ACHN (cell line): Measurements from ENCODE around the gene AFAP1.

Experiments
- DNase-seq: peaks from one replicate; pipeline ENCODE4 v3.0.0-alpha.2; 2015
- in situ Hi-C: cut with HindIII; loops from 2 replicates; pipeline ENCODE4 v1.10.0; 2017; ENCODE audit warnings: low sequenced_read_pairs, low pct_ligation_motif_present, low pct_unique_long_range_greater_than_20kb

Gene AFAP1

GRCh38 chr4:7792616-7793015, 147.0 kb downstream of the AFAP1 start:
- no peak for DNase-seq
- in situ Hi-C loops, result no loop called here

- in situ Hi-C loops, result no loop called here
- no peak for DNase-seq
Observed at GRCh38 chr4:7790999-7791398, 148.7 kb downstream of the AFAP1 start.

- in situ Hi-C loops, result no loop called here
- no peak for DNase-seq
Observed at GRCh38 chr4:7790023-7790422, 149.6 kb downstream of the AFAP1 start.

GRCh38 chr4:7788694-7789425, 150.8 kb downstream of the AFAP1 start:
- no peak for DNase-seq
- in situ Hi-C loops, result no loop called here

GRCh38 chr4:7788193-7788592, 151.5 kb downstream of the AFAP1 start:
- in situ Hi-C loops, result no loop called here
- no peak for DNase-seq

GRCh38 chr4:7787681-7788141, 151.9 kb downstream of the AFAP1 start:
- no peak for DNase-seq
- in situ Hi-C loops, result no loop called here

GRCh38 chr4:7787067-7787466, 152.6 kb downstream of the AFAP1 start:
- DNase-seq, result no peak
- in situ Hi-C loops, result no loop called here

- no peak for DNase-seq
- in situ Hi-C loops, result no loop called here
Observed at GRCh38 chr4:7786517-7786916, 153.1 kb downstream of the AFAP1 start.

GRCh38 chr4:7786040-7786439, 153.6 kb downstream of the AFAP1 start:
- no peak for DNase-seq
- in situ Hi-C loops, result no loop called here

GRCh38 chr4:7785017-7785416, 154.6 kb downstream of the AFAP1 start:
- in situ Hi-C loops, result no loop called here
- DNase-seq, result no peak

- DNase-seq, result no peak
- in situ Hi-C loops, result no loop called here
Observed at GRCh38 chr4:7784131-7784870, 155.4 kb downstream of the AFAP1 start.

GRCh38 chr4:7783541-7783940, 156.1 kb downstream of the AFAP1 start:
- DNase-seq, result no peak
- in situ Hi-C loops, result no loop called here

GRCh38 chr4:7782783-7783182, 156.9 kb downstream of the AFAP1 start:
- no peak for DNase-seq
- in situ Hi-C loops, result no loop called here

GRCh38 chr4:7781993-7782392, 157.7 kb downstream of the AFAP1 start:
- in situ Hi-C loops, result no loop called here
- no peak for DNase-seq

- in situ Hi-C loops, result no loop called here
Observed at GRCh38 chr4:7781366-7781765, 158.3 kb downstream of the AFAP1 start.

GRCh38 chr4:7780751-7781348, 158.8 kb downstream of the AFAP1 start:
- DNase-seq, result no peak
- in situ Hi-C loops, result no loop called here

More at GRCh38 chr4:7781366-7781765, 158.3 kb downstream of the AFAP1 start:
- DNase-seq, result no peak

- in situ Hi-C loops, result no loop called here
- no peak for DNase-seq
Observed at GRCh38 chr4:7779432-7779768, 160.3 kb downstream of the AFAP1 start.

GRCh38 chr4:7778510-7779431, 160.9 kb downstream of the AFAP1 start:
- in situ Hi-C loops, result no loop called here
- no peak for DNase-seq
